GM10266 (cell line): ENCODE measurements around the gene ELMO3.

Source experiments
- DNase-seq: peaks from one replicate; pipeline ENCODE4 v3.0.0; 2012; ENCODE audit errors: extremely low spot score
- TF ChIP-seq, protein P1 (sequence below): IDR thresholded peaks from 2 replicates; pipeline ENCODE4 v1.5.1; 2012; ENCODE audit warnings: mild to moderate bottlenecking, low read depth; ENCODE audit not compliant: control insufficient read depth, insufficient read depth; ENCODE audit errors: missing control alignments

ELMO3 gene

GRCh38 chr16:67184453-67184994 lies 14.4 kb upstream of the ELMO3 start:
- TF ChIP-seq, protein P1, sequence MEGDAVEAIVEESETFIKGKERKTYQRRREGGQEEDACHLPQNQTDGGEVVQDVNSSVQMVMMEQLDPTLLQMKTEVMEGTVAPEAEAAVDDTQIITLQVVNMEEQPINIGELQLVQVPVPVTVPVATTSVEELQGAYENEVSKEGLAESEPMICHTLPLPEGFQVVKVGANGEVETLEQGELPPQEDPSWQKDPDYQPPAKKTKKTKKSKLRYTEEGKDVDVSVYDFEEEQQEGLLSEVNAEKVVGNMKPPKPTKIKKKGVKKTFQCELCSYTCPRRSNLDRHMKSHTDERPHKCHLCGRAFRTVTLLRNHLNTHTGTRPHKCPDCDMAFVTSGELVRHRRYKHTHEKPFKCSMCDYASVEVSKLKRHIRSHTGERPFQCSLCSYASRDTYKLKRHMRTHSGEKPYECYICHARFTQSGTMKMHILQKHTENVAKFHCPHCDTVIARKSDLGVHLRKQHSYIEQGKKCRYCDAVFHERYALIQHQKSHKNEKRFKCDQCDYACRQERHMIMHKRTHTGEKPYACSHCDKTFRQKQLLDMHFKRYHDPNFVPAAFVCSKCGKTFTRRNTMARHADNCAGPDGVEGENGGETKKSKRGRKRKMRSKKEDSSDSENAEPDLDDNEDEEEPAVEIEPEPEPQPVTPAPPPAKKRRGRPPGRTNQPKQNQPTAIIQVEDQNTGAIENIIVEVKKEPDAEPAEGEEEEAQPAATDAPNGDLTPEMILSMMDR: no peak
- DNase-seq: no peak

DNA sequence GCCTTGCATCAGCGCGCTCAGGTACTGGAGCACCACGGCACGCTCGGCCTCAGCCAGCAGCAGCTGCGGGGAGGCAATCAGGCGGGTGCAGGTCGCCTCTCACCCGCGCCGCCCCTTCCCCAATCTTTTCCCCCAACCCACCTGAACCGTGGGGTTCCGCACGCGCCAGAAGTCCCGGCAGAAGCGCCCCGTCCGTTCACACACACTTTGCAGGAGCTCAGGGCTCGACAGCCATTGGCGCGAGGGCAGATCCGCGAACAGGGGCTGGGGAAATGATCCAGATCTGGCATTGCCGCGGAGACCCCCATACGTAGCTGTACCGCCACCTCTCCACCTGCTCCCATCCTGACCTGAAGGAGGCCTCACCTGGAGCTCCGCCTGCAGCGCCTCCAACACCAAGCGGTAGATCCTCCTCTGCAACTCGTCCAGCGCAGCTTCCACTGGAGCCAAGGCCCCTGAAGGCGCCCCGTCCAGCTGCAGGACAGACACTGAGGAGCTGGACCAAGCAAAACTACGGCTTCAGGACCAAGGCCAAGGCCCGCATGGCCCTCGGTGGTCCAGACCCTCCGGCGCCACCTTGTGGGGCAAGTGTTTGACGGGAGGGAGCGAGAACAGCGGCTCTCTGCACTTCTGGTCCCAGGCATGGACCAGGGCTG lies 13.8 kb upstream of the ELMO3 start:
- DNase-seq: peak; percentile 88
- TF ChIP-seq, protein P1: peak; percentile 89

DNA sequence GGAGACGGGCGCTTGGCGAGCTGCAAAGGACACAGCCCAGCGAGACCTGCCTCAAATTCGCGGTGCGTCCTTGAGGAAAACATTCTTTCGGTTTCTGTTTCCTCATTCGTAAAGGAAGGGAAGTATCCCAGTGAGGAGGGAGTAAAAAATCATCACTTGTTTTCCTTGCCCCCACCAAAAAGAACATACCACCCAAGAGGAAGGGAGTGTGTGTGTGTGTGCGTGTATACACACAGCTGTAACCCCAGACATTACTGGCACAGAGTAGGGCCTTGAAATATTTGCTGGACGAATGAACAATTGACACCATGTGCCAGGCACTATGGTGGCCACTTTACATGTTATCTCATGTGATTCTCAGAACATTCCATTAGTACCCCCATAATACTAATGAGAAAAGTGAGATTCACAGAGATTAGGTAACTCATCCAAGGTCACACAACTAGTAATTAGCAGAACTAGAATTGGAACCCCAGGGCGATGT lies 13.2 kb upstream of the ELMO3 start:
- TF ChIP-seq, protein P1: no peak
- no peak for DNase-seq

DNA sequence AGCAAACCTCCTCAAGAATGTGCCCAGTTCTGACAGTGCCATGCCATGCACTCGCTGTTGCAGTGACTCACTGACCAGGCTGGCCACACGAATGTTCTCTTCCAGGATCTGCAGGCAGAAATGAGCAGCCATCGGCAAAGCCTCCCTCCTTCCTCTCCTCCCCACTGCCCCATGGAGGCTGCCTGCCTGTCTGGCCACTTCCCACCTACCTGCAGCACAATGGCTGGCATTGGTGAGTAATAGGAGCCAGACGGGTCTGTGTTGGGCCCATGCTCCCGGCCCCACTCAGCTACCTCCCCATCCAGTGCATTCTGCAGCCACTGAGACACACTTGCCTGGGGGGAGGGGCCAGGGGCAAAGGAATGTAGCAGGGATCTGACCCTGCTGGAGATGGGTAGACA lies 12.4 kb upstream of the ELMO3 start:
- DNase-seq: no peak
- TF ChIP-seq, protein P1: no peak

DNA sequence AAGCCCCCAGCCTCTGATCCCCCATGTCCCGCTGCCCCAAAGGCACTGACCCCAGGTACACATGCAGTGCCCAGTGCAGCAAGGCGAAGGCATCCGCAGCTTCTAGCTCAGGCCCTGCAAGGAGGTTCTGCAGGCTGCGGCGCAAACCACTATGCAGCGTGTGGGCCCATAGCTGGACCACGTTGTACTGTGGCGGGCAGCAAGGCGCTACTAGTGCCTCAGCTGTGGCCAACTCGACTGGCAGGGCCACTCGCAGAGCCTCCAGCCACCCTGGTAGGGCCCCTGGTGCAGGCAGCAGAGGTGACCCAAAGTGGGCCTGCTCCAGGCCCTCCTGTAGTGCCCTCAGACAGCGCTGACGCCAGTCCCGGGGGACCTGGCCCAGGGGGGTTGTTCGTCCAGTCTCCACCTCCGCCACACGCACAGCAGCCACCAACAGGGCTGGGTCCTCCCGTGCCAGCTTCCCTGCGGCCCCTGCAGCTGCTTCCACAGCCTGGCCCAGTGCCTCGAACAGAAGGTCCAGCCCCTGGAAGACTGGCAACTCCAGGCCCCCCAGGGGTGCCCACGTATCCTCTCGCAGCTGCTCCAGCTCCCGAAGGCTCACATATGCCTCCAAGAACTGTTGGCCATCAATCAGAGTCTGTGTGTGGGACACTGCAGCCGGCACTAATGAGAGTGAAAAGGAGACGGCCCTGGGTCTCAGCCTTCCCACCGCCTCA lies 11.6 kb upstream of the ELMO3 start:
- DNase-seq: no peak
- TF ChIP-seq, protein P1: no peak

- DNase-seq: no peak
- TF ChIP-seq, protein P1: no peak
Observed at GRCh38 chr16:67188323-67188722, 10.6 kb upstream of the ELMO3 start.

DNA sequence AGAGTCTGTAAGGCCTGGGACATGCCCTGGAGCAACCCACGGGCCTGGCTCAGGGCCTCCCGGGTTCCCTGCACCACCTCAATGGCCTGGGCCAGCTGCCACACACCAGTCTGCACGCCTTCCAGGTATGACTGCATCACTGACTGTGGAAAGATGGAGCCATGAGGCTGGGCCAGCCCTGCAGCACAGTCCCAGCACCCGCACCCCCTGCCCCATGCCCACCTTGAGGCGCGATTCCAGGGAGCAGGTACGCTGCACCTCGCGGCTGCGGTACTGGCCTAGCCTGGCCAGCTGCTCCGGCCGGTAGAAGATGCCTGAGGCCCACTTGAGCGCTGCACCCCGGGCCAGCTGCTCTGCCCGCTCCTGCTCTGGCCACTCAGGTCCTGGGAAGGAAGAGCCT lies 10.1 kb upstream of the ELMO3 start:
- TF ChIP-seq, protein P1: no peak
- DNase-seq: no peak
